Stimulated activated CD8-positive, alpha-beta memory T cell treated with anti-CD3 and anti-CD28 coated beads, Interleukin-15, amount 100 ng/mL, for 48 hours (primary cell): ENCODE results near the gene CUX1.
"Not testable (repeated sequence)": the region's sequence is repeated elsewhere in the genome, so short reads cannot be mapped to it uniquely, and the experiment has no call there.

ENCODE experiments used
- DNase-seq, 2 donors: peaks; one replicate each; pipeline ENCODE4 v3.0.0-alpha.2; 2020; ENCODE audit warnings: low read depth in 2 of 2

The CUX1 gene

DNA sequence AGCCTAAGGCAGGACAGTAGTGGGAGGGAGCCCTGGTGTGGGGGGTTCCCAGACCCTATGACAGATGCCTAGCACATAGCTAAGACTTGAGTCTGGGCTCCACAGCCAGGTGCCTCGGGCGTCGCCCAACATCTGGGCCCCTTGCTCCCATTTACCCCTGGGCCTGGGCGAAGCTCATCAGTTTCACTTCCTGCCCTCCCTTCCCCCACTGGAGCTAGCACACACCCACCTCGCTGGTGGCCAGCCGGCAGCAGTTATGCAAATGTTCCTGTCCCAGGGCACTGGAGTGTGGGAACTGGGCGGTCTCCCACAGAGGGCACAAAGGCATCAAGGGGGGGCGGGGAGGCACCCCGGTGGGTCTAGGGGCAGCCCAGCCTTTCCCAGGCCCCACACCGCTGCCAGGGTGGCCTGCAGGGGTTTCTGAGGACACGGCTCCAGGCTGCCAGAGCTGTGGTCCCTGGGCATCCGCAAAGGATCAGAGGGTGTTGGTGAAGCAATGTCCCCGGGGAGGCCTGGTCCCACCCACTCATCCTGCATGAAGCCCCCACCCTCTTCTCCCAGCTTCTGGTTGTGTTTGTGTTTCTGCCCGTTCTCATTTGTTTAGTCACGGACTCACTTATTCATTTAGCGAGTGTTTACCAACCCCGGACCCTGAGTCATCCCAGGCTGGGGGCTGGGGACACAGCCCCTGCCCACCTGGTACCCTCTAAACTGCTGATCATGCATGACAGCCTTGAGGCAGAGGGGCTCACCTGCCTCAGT is 489.7 kb downstream of the CUX1 start:
- DNase-seq, result no peak

DNA sequence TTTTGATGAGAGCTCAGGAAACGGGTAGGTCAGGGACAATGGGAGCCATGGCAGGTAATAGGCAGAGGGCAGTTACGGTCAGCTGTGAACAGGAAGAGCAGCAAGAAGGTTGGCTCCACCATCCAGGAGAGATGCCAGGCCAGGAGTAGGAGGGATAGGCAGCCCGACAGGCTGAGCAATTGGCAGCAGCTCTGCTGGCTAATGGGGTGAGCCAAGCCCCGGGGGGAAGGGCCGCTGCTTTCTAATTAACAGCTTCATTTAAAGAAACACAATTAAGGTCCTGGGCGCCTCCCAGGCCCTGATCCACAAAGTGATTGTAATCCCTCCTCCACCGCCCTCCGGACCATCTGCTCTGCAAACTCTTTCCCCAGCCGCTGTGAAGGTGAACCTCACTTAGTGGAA is 493.0 kb downstream of the CUX1 start:
- no peak for DNase-seq

DNA sequence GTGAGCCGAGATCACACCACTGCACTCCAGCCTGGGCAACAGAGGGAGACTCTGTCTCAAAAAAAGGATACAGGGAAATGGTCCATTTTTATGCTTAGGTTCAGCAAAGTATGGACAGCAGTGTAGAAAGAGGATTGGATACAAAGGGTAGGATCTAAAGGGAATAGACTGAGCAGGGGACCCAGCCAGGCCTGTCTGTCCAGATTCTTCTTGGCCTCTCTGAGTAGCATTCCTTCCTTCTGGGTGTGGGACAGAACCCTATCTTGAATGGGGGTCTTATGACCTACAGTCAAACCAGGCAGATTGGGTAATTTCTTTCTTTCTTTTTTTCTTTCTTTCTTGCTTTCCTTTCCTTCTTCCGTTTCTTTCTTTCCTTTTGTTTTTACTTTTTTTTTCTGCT is 494.9 kb downstream of the CUX1 start:
- DNase-seq, result no peak

DNA sequence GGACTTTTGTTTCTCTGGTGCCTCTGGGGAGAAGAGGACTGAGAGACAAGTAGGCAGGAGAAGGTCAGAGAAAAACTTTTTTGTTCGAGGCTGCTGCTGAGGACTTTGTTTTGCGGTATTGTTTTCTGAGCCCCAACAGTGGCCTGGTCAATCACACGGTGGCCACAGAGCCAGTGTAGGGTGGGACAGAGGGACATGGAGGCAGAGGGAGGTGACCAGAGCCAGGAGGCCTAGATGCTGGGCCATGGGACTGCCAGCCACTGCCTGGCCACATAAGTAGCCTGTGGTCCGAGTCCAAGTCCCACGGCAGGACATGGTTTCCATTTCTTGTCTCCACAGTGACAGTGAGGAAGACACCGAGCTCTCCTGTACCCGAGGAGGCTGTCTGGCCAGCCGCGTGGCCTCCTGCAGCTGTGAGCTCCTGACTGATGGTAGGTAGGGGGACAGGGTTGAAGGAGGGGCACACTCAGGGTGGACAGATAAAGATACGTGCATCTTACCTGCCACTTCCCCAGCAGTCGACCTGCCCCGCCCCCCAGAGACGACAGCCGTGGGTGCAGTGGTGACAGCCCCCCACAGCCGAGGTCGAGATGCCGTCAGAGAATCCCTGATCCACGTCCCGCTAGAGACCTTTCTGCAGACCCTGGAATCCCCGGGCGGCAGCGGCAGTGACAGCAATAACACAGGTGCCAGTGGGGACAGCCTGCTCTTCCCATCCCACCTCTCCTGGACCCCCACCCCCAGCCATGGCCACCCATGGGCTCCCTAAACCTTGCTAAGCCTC is 496.8 kb downstream of the CUX1 start:
- DNase-seq, result no peak

DNA sequence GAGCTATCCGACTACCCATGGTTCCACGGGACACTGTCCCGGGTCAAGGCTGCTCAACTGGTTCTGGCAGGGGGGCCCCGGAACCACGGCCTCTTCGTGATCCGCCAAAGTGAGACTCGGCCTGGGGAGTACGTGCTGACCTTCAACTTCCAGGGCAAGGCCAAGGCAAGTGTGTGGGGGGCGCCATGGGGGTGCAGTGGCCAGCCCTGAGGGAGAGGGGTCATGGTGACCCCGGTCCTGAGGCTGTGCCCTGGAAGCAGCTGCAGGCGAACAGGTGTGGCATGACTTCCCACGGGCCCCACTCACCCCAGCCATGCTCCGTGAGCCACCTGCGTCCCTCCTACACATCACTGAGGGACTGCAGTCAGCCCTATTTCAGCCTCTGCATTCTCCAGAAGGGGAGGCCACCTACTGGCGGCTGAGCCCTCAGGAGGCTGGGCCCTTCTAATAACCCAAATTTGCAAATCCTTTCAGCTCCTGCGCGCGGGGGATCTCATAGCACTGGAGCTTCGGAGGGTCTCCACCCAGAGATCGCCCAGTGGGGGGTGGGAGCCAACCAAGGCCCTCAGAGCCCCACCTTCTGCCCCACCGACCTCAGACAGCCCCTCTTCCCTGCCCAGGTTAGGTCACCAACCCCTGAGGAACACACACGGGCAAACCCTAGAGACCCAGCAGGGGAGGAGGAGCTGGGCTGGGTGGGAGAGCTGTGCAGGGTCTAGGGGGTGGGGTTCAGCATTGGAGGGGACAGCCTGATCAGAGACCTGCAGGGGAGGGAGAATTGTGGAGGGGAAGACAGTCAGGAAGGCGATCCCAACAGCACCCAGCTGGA is 500.0 kb downstream of the CUX1 start:
- no peak for DNase-seq

DNA sequence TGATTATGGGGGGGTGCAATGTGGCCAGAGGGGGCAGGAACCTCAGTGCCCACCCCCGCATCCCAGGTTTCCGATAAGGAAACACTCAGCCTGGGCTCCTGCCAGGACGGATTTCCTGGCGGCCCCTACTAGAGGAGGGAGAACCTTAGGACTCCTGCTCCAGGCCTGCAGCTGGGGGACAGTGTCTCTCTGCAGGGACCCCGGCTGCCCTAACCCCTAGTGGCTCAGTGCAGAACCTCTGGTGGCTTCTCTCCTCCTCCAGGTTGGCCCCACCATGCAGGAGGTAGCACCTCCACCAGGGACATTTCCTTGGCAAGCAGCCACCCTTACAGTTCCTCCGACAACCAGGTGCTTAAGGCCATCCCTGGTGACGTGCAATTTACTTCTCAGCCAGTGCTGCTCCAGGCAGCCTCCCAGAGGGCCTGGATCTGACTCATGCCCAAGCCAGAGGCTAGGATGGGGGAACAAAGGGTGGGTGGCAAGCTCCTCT is 501.1 kb downstream of the CUX1 start:
- DNase-seq, result no peak

DNA sequence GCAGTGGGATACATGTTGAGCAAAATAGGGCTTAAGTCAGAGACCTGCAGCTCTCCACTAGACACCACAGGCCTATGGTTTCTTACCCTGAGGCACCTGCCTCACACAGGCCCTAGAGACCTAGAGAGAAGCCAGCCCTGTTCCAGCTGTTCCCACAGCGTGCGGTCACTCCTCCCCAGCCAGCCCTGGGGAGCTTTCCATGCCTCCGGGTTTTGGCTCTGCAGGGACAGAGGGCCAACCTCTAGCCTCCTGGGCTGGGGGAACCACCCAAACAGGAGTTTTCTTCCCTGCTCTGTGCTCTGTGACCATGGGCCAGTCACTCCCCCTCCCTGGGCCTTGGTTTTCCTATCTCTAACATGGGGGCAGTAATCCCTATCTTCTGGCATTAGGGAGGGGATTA is 502.2 kb downstream of the CUX1 start:
- no peak for DNase-seq

DNA sequence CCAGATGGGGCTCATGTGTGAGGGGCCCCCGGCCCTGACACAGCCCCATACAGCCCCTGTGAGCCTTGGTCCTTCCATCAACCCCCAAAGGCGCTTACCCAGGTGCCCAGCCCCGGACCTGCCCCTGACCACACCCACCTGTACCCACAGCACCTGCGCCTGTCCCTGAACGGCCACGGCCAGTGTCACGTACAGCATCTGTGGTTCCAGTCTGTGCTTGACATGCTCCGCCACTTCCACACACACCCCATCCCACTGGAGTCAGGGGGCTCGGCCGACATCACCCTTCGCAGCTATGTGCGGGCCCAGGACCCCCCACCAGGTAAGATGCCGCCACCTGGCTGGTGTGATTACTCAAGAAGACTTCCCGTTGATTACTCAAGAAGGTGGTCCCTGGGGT is 502.8 kb downstream of the CUX1 start:
- no peak for DNase-seq

DNA sequence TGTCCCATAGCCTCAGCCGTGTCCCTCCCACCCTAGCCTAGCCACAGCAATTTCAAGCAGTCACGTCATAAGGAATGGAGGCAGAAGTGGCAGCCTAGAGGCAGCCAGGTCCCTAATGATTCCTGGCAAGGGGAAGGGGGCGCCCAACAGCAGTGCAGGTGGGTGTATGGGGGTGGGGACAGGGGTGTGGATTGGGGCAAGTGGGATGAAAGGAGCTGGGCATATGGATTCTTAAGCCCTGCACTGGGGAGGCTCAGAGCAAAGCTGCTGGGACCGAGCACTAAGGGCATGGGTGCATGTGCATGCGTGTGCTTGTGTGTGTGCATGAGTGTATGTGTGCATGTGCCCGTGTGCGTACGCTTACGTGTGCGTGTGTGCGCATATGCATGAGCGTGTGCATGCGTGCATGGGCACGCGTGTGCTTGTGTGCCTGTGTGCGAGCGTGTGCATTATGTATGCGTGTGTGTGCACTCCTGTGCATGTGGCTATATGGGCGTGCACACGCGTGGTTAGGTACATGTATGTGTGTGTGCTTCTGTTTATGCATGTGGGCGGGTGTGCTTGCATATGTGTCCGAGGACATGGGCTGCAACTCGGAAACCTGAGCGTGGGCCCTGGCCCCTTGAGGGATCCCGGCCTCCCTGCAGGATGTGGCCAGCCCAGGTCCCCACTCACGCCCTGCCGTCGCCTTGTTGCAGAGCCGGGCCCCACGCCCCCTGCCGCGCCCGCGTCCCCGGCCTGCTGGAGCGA is 503.4 kb downstream of the CUX1 start:
- no peak for DNase-seq

DNA sequence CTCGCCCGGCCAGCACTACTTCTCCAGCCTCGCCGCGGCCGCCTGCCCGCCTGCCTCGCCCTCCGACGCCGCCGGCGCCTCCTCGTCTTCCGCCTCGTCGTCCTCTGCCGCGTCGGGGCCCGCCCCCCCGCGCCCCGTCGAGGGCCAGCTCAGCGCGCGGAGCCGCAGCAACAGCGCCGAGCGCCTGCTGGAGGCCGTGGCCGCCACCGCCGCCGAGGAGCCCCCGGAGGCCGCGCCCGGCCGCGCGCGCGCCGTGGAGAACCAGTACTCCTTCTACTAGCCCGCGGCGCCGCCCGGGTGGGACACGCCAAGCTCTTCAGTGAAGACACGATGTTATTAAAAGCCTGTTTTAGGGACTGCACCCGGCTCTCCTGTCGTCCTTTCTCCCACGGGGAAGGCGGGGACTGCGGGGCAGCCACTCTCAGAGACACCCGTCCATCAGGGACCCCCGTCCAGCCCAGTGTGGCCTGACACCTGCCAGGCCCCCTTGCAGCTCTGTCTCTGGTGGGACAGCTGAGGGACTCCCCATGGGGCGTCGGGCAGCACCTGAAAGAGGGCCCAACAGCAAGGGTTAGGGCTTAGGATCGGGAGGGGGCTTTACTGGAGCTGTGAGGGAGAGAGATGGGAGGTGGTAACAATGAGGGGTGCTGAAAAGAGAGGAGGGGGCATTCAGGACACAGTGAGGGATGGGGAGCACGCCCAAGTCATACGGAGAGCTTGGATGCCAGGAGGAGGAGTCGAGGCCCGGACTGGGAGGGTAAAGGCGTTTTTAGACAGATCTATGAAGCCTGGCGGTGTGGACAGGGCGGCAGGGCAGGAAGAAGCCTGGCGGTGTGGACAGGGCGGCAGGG is 504.1 kb downstream of the CUX1 start:
- no peak for DNase-seq

DNA sequence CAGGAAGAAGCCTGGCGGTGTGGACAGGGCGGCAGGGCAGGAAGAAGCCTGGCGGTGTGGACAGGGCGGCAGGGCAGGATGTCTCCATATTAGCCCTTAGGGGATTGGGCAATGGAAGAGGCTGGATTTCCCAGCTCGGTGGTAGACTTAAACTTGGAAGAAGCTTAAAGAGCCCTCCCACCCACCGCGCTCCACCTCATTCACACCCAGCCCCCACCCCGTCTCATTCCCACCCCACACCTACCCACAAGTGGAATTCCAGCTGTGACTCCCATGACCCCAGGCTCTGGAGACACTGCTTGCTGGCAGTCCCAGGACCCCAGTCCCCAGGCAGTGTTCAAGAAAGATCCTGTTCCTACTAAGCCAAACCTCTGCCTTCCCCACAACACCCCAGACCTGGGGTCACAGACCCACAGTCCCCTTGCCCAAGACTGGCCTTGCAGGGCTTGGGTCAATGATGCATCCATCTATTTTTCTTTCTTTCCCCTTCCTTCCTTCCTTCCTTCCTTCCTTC is 504.8 kb downstream of the CUX1 start:
- DNase-seq, result no peak

DNA sequence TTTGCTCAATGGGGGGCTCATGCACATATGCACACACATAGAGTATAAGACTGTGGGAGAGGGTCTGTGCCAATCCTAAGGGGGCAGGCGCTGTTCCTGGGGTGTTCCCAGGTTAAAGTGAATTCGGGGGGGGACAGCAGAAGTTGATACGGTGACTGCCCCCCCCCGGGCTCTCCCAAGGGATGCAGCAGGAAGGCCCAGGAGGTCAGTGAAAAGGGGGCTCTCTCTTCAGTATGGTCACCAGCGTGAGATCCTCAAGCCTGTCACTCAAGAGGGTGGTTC is 506.4 kb downstream of the CUX1 start:
- no peak for DNase-seq

DNA sequence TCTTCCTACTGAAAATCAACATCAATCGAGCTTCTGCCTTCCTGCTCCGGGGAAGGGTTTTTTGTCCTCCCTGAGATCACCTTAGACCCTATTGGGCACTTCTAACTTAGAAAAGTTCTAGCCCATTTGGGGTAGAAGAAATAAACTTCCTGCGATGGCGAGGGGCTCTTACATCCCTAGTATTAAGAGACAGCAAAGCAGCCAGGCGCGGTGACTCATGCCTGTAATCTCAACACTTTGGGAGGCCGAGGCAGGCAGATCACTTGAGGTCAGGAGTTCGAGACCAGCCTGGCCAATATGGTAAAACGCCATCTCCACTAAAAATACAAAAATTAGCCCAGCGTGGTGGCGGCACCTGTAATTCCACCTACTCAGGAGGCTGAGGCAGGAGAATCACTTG is 507.7 kb downstream of the CUX1 start:
- not testable (repeated sequence) for DNase-seq

DNA sequence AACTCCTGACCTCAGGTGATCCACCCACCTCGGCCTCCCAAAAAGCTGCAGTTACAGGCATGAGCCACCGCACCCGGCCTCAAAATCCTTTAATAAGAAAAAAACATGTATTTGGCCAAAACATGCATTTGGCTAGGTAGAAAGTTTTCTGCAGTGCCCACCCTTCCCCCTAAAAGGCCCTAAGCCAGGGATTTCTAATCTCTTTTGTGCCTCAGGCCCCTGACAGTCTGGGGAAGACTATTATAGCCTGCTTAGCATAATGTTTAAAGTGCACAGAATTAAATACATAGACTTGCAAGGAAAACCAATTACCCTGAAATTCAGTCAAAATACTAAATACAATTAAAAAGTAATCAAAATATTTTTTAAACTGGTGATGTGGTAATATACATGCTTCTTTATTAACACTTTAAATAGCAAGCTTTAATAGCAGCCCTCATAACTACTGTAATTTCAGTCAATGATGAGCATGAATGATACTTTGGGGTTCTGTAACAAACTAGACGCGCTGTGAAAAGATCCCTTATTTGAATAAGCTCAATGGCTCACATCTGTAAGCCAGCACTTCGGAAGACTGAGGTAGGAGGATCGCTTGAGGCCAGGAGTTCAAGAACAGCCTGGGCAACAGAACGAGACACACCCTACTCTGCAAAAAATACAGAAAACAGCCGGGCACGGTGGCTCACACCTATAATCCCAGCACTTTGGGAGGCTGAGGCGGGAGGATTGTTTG is 508.9 kb downstream of the CUX1 start:
- no peak for DNase-seq

DNA sequence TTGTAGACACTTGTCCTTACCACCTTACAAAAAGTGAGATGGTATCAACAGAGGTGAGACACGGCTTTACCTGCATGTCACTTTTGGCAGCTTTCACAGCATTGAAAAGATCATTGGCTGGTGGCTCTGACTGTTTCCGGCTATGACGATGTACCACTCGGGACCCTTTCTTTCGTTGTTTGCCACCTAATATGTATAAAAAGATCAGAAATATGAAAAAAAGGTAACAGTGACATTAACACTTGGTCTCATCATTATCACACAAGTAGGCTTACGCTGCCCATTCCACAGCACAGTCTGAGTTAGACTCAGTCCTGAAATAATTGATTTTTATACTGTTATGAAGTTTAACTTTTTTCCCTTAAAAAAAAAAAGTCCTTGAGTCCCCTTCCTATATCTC is 509.8 kb downstream of the CUX1 start:
- not testable (repeated sequence) for DNase-seq

DNA sequence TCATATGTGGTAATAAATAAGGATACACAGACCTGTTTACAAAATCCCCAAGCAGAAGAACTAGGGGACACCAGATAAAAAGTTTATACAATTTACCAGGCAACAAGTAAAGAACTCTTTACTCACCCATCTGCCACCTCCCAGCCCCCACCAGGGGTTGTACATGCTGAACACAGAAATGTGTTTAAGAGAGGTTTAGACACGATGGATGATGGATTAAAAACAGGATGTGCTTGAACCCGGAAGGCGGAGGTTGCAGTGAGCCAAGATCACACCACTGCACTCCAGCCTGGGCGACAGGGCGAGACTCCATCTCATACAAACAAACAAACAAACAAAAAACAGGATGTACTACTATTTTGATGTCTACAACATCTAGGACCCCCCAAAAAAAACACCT is 511.4 kb downstream of the CUX1 start:
- not testable (repeated sequence) for DNase-seq

DNA sequence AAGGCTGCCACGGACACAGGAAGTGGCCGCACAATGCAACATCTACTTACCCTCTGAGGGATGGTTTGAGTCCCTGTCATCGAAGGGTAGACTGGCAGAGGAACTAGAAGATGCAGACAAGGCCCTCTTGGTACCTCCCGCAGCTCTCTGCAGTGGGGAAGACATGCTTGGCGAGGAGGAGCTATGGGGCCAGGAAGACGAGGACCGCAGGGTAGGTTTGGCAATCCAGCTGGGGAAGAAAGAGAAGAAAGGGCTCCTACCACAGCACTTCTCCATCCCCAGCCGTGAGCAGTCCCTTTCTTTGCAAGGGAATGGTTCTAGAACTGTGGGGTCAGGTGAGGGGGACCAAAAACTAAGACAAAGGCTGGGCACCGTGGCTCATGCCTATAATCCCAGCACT is 511.9 kb downstream of the CUX1 start:
- DNase-seq, result not testable (repeated sequence)

DNA sequence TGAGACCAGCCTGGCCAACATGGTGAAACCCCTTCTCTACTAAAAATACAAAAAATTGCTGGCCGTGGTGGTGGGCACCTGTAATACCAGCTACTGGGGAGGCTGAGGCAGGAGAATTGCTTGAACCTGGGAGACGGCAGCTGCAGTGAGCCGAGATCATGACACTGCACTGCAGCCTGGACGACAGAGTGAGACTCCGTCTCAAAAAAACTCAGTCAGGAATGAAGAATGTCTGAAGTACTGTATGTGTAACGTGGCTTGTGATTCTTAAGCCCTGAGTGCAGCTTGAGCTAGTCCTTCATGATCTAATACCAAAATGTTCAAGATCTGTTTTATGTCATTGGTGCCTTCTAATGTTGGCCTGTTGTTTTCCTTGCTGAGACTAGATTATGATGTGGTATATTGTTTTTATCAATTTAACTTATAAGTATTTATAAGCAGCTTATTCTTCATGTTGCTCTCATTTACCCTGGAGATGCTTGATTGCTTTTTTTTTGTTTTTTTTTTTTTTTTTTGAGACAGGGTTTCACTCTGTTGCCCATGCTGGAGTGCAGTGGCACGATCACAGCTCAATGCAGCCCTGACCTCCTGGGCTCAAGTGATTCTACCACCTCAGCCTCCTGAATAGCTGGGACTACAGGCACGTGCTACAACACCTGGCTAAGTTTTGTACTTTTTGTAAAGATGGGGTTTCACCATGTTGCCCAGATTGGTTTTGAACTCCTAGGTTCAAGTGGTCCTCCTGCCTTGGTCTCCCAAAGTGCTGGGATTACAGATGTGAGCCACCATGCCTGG is 513.4 kb downstream of the CUX1 start:
- not testable (repeated sequence) for DNase-seq
